Neuronal stem cell (in vitro differentiated cells): Measurements from ENCODE around the gene UNC45A.

ENCODE experiments used
- DNase-seq: peaks from one replicate; pipeline ENCODE4 v3.0.0-alpha.2; 2013; ENCODE audit warnings: low spot score
- H2AFZ ChIP-seq: one replicate; pipeline ENCODE4 v1.6.1; 2013; ENCODE audit warnings: mild to moderate bottlenecking, low read length, inconsistent platforms
- H2AK5ac ChIP-seq: 2 replicates; pipeline ENCODE4 v1.6.1; 2013; ENCODE audit warnings: low read depth, mild to moderate bottlenecking, inconsistent platforms, low read length, moderate library complexity, mixed read lengths
- H2BK120ac ChIP-seq: 2 replicates; pipeline ENCODE4 v1.6.1; 2013; ENCODE audit warnings: low read depth, mild to moderate bottlenecking, inconsistent platforms, low read length, moderate library complexity, mixed read lengths
- H2BK12ac ChIP-seq: one replicate; pipeline ENCODE4 v1.6.1; 2013; ENCODE audit warnings: low read length, inconsistent platforms
- H2BK15ac ChIP-seq: 2 replicates; pipeline ENCODE4 v1.6.1; 2013; ENCODE audit warnings: mild to moderate bottlenecking, low read length, inconsistent platforms, mixed read lengths
- H2BK5ac ChIP-seq: one replicate; pipeline ENCODE4 v1.6.1; 2013; ENCODE audit warnings: inconsistent platforms, mild to moderate bottlenecking, low read length, moderate library complexity
- H3K14ac ChIP-seq: one replicate; pipeline ENCODE4 v1.6.1; 2013; ENCODE audit warnings: low read length, inconsistent platforms
- H3K18ac ChIP-seq: 2 replicates; pipeline ENCODE4 v1.6.1; 2013; ENCODE audit warnings: low read length, inconsistent platforms
- H3K23ac ChIP-seq: 2 replicates; pipeline ENCODE4 v1.6.1; 2013; ENCODE audit warnings: low read depth, mild to moderate bottlenecking, mixed read lengths, low read length, inconsistent platforms; ENCODE audit not compliant: poor library complexity
- H3K27ac ChIP-seq: replicated peaks from 3 replicates; pipeline ENCODE4 v1.5.1; 2013; ENCODE audit warnings: low read length, inconsistent platforms
- H3K27me3 ChIP-seq, 3 experiments: 2 replicates each; pipeline ENCODE4 v1.6.1; 2013; ENCODE audit warnings: low read length in 3 of 3, mild to moderate bottlenecking in 2 of 3, inconsistent platforms in 1 of 3, low read depth in 1 of 3, mixed read lengths in 1 of 3, moderate library complexity in 1 of 3; ENCODE audit not compliant: control insufficient read depth in 3 of 3, insufficient read depth in 3 of 3
- H3K36me3 ChIP-seq, 2 donors: replicated peaks in 1 of 2; 2 replicates each; pipeline ENCODE4 v1.6.1; 2013; ENCODE audit warnings: low read length in 2 of 2; ENCODE audit not compliant: control insufficient read depth in 2 of 2, insufficient read depth in 2 of 2
- H3K4ac ChIP-seq: 2 replicates; pipeline ENCODE4 v1.6.1; 2013; ENCODE audit warnings: inconsistent platforms, mild to moderate bottlenecking, low read length, moderate library complexity
- H3K4me1 ChIP-seq, 2 donors: 1 replicate in 1 of 2; 2 replicates in 1 of 2; pipeline ENCODE4 v1.6.1; 2013; ENCODE audit warnings: low read length in 2 of 2, low read depth in 1 of 2; ENCODE audit not compliant: control insufficient read depth in 2 of 2, insufficient read depth in 1 of 2
- H3K4me2 ChIP-seq: one replicate; pipeline ENCODE4 v1.6.1; 2013; ENCODE audit warnings: mild to moderate bottlenecking, low read length, inconsistent platforms; ENCODE audit not compliant: insufficient read depth, poor library complexity, severe bottlenecking
- H3K4me3 ChIP-seq, 2 donors: 2 replicates each; pipeline ENCODE4 v1.5.1; 2013; ENCODE audit warnings: low read length in 2 of 2, mild to moderate bottlenecking in 2 of 2, inconsistent platforms in 1 of 2, moderate library complexity in 1 of 2
- H3K79me1 ChIP-seq: one replicate; pipeline ENCODE4 v1.6.1; 2013; ENCODE audit warnings: low read depth, mild to moderate bottlenecking, inconsistent platforms, low read length, moderate library complexity
- H3K9ac ChIP-seq: one replicate; pipeline ENCODE4 v1.6.1; 2013; ENCODE audit warnings: mild to moderate bottlenecking, low read depth, low read length, inconsistent platforms; ENCODE audit not compliant: poor library complexity
- H3K9me3 ChIP-seq, 2 donors: replicated peaks in 1 of 2; 2 replicates each; pipeline versions ENCODE3 to v1.6.1; 2013; ENCODE audit warnings: low read length in 2 of 2, mild to moderate bottlenecking in 2 of 2, inconsistent platforms in 1 of 2, low read depth in 1 of 2, mixed read lengths in 1 of 2, moderate library complexity in 1 of 2; ENCODE audit not compliant: control insufficient read depth in 2 of 2, insufficient read depth in 1 of 2
- H4K8ac ChIP-seq: one replicate; pipeline ENCODE4 v1.6.1; 2013; ENCODE audit warnings: low read depth, mild to moderate bottlenecking, inconsistent platforms, low read length, moderate library complexity
- H4K91ac ChIP-seq: one replicate; pipeline ENCODE4 v1.6.1; 2013; ENCODE audit warnings: low read length, low read depth, mild to moderate bottlenecking, inconsistent platforms; ENCODE audit not compliant: poor library complexity
- WGBS, 2 donors: extraction: QIAGEN DNeasy Blood & Tissue Kit; methylation state at CpG; one replicate each; pipeline ENCODE4 v1.1.7; 2013; ENCODE audit warnings: missing lambda C conversion rate in 2 of 2, mixed read lengths in 1 of 2; ENCODE audit not compliant: insufficient read length in 2 of 2, insufficient replicate concordance in 1 of 2; ENCODE audit errors: extremely low coverage in 2 of 2; 5-methylcytosine and 5-hydroxymethylcytosine counted together

Gene UNC45A

GRCh38 chr15:90942354-90943120, 7.5 kb downstream of the UNC45A start:
- Histone ChIP-seq H3K23ac (no peak overlapping the region), H2BK15ac (no peak overlapping the region), H4K91ac (no peak overlapping the region), H2BK120ac (no peak overlapping the region), H3K4me3 (no peak overlapping the region), H4K8ac (no peak overlapping the region), H3K4ac (no peak overlapping the region), H3K4me2 (no peak overlapping the region), H3K27me3 (no peaks in the 10 kb centered on the region), H3K14ac (no peak overlapping the region), H3K9ac (no peak overlapping the region), H3K79me1 (no peaks in the 10 kb centered on the region), H3K9me3 (no peaks in the 10 kb centered on the region), H2AK5ac (no peak overlapping the region), H2BK5ac (no peak overlapping the region), H3K36me3 (peaks cover 53 to 90% of the 10 kb centered on the region in 2 donors), H2BK12ac (no peak overlapping the region), H3K4me1 (no peaks in the 10 kb centered on the region), H3K27ac (no peak overlapping the region), H3K18ac (no peak overlapping the region), H2AFZ (no peak overlapping the region)
- no CpG with 5 or more reads among the region's 12 CpGs for WGBS, 2 donors
- DNase-seq: no peak

GRCh38 chr15:90945091-90945490, 10.0 kb downstream of the UNC45A start:
- Histone ChIP-seq H3K9ac (no peak overlapping the region), H3K14ac (no peak overlapping the region), H3K79me1 (peaks cover under 1% of the 10 kb centered on the region), H2BK15ac (no peak overlapping the region), H2BK5ac (no peak overlapping the region), H2BK120ac (no peak overlapping the region), H3K23ac (no peak overlapping the region), H3K9me3 (no peaks in the 10 kb centered on the region), H3K18ac (no peak overlapping the region), H3K4me2 (no peak overlapping the region), H3K4me1 (no peaks in the 10 kb centered on the region), H2BK12ac (no peak overlapping the region), H3K27me3 (no peaks in the 10 kb centered on the region), H2AK5ac (no peak overlapping the region), H4K91ac (no peak overlapping the region), H3K36me3 (peaks cover 60 to 90% of the 10 kb centered on the region in 2 donors), H3K4me3 (no peak overlapping the region), H4K8ac (no peak overlapping the region), H2AFZ (no peak overlapping the region), H3K4ac (no peak overlapping the region), H3K27ac (no peak overlapping the region)
- WGBS, 2 donors: no CpG with 5 or more reads among the region's 7 CpGs
- no peak for DNase-seq

- peak overlapping the region; percentile 17 for H4K8ac ChIP-seq
- WGBS, 2 donors: no CpG with 5 or more reads among the region's 16 CpGs
- no peak overlapping the region for H2BK15ac ChIP-seq
- no peak overlapping the region for H3K4me2 ChIP-seq
- H3K18ac ChIP-seq: no peak overlapping the region
- no peak overlapping the region for H2AFZ ChIP-seq
- no peak overlapping the region for H4K91ac ChIP-seq
- H2AK5ac ChIP-seq: no peak overlapping the region
- no peak overlapping the region for H2BK120ac ChIP-seq
- no peak for DNase-seq
- peak overlapping the region; percentile 95 for H3K23ac ChIP-seq
- H3K36me3 ChIP-seq: peaks cover 58 to 90% of the 10 kb centered on the region in 2 donors
- no peak overlapping the region for H3K4me3 ChIP-seq
- H3K27ac ChIP-seq: no peak overlapping the region
- no peaks in the 10 kb centered on the region for H3K27me3 ChIP-seq
- H3K9me3 ChIP-seq: no peaks in the 10 kb centered on the region
- no peak overlapping the region for H3K4ac ChIP-seq
- H3K9ac ChIP-seq: peak overlapping the region; percentile 70
- H3K14ac ChIP-seq: no peak overlapping the region
- no peak overlapping the region for H2BK12ac ChIP-seq
- H2BK5ac ChIP-seq: no peak overlapping the region
- H3K4me1 ChIP-seq: no peaks in the 10 kb centered on the region
- H3K79me1 ChIP-seq: peaks cover 1% of the 10 kb centered on the region
Measured at GRCh38 chr15:90946538-90946937, 11.5 kb downstream of the UNC45A start.

GRCh38 chr15:90946941-90947576, 12.0 kb downstream of the UNC45A start:
- Histone ChIP-seq H4K91ac (no peak overlapping the region), H3K36me3 (peaks cover 58 to 92% of the 10 kb centered on the region in 2 donors)
- no CpG with 5 or more reads among the region's 8 CpGs for WGBS, 2 donors

More at GRCh38 chr15:90946941-90947576, 12.0 kb downstream of the UNC45A start:
- DNase-seq: no peak
- no peak overlapping the region for H3K4me3 ChIP-seq
- H4K8ac ChIP-seq: no peak overlapping the region
- no peak overlapping the region for H2BK15ac ChIP-seq
- no peak overlapping the region for H2AFZ ChIP-seq
- no peak overlapping the region for H3K9ac ChIP-seq
- no peak overlapping the region for H3K4me2 ChIP-seq
- H3K27ac ChIP-seq: no peak overlapping the region
- H3K9me3 ChIP-seq: no peaks in the 10 kb centered on the region
- H2BK120ac ChIP-seq: no peak overlapping the region
- H3K79me1 ChIP-seq: peaks cover 1% of the 10 kb centered on the region
- no peak overlapping the region for H3K4ac ChIP-seq
- H3K4me1 ChIP-seq: no peaks in the 10 kb centered on the region
- H2AK5ac ChIP-seq: no peak overlapping the region
- H3K23ac ChIP-seq: peak overlapping the region; percentile 95
- H2BK5ac ChIP-seq: no peak overlapping the region
- H3K14ac ChIP-seq: no peak overlapping the region
- no peak overlapping the region for H2BK12ac ChIP-seq
- no peaks in the 10 kb centered on the region for H3K27me3 ChIP-seq
- H3K18ac ChIP-seq: no peak overlapping the region
